ENCODE data around the gene CD19. TPM values are rescaled to one million over a fixed set of nuclear protein-coding genes. Genes with fewer than 3 reads are reported as not detected.

The CD19 gene
- total and polyA plus RNA-seq, 2 of the 8 experiments (the other 6 are each of a cell fraction or from before 2014, with no cell fraction given), result 0.57 to 0.65 TPM

DNA sequence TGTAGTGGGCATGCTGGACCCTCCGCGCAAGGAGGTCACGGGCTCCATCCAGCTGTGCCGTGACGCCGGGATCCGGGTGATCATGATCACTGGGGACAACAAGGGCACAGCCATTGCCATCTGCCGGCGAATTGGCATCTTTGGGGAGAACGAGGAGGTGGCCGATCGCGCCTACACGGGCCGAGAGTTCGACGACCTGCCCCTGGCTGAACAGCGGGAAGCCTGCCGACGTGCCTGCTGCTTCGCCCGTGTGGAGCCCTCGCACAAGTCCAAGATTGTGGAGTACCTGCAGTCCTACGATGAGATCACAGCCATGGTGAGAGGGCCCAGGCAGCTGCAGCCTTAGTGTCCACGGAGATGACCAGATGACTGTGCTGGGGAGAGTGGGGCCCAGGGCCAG, 31.2 kb upstream of the CD19 start:
- no peak overlapping the region for H3K4me2 ChIP-seq (ENCODE audit: insufficient read depth in 1 of 2, low read depth in 2 of 2, low read length in 2 of 2)
- H3K27me3 ChIP-seq (replicated peaks in 1 of 4; ENCODE audit: control insufficient read depth in 3 of 4, extremely low read depth in 1 of 4, insufficient read depth in 3 of 4, low read length in 3 of 4), result no peaks in the 10 kb centered on the region
- H3K23me2 ChIP-seq (ENCODE audit: low read depth, low read length), result no peaks in the 10 kb centered on the region
- H2BK12ac ChIP-seq (ENCODE audit: low read depth, low read length), result 0 out of 2 replicates have a peak overlapping the region, but pooled peaks have one; percentile 17
- H3K4me3 ChIP-seq (ENCODE audit: extremely low read depth in 1 of 4, insufficient read depth in 2 of 4, low read depth in 3 of 4, low read length in 4 of 4), result no peak overlapping the region
- H2BK120ac ChIP-seq (replicated peaks; ENCODE audit: low read depth, low read length), result no peak overlapping the region
- H3K36me3 ChIP-seq (ENCODE audit: control insufficient read depth in 2 of 4, insufficient read depth in 4 of 4, low read length in 3 of 4), result no peaks in the 10 kb centered on the region; a peak in 1 of 8 replicates
- no peaks in the 10 kb centered on the region for H3K79me2 ChIP-seq (ENCODE audit: control insufficient read depth in 1 of 2, insufficient read depth in 2 of 2, low read length in 2 of 2)
- peak overlapping the region; percentile 85; the same call in 1 of the 2 replicates for H4K8ac ChIP-seq (ENCODE audit: extremely low read depth, insufficient read depth, low read length)
- H2BK20ac ChIP-seq (ENCODE audit: low read length), result 0 out of 2 replicates have a peak overlapping the region, but pooled peaks have one; percentile 48
- H4K5ac ChIP-seq (ENCODE audit: insufficient read length, low read depth, low read length), result no peak overlapping the region
- H3K18ac ChIP-seq (ENCODE audit: extremely low read depth, low read length), result no peak overlapping the region
- WGBS, 2 experiments (ENCODE audit: extremely low coverage in 1 of 2, insufficient coverage in 1 of 2, insufficient read length in 1 of 2, insufficient replicate concordance in 2 of 2, low coverage in 1 of 2, low lambda C conversion rate in 2 of 2, missing lambda C conversion rate in 1 of 2), result 96% methylated on average over 18 of the region's 25 CpGs; no CpG with 5 or more reads in 1 of the 2 experiments
- no peak overlapping the region for H4K91ac ChIP-seq (replicated peaks; ENCODE audit: insufficient read length, low read length)
- 0 out of 2 replicates have a peak overlapping the region, but pooled peaks have one; percentile 45 for H3K27ac ChIP-seq (ENCODE audit: low read depth, low read length)
- H3K9ac ChIP-seq (replicated peaks in 1 of 4; ENCODE audit: extremely low read depth in 1 of 4, low read depth in 3 of 4, low read length in 3 of 4), result no peak overlapping the region
- H2AK5ac ChIP-seq (ENCODE audit: low read depth, low read length), result no peak overlapping the region
- POLR2A ChIA-PET (ENCODE audit: partially characterized antibody), result interaction anchor here (0.7 to 2.9 kb wide), 7 partner anchors 8 to 62 kb away, joined by 3 to 7 read pairs (median 4); no protein-coding TSS in a partner anchor
- DNase-seq (ENCODE audit: low read depth in 1 of 2, low spot score in 2 of 2) (no peak), FAIRE-seq (no peak)
- H4K20me1 ChIP-seq (replicated peaks in 1 of 2; ENCODE audit: control insufficient read depth in 1 of 2, insufficient read depth in 2 of 2, low read length in 2 of 2), result peaks cover 0 to 2% of the 10 kb centered on the region in 2 experiments
- H3K56ac ChIP-seq (replicated peaks; ENCODE audit: insufficient read length, low read depth, low read length), result no peak overlapping the region
- H2BK15ac ChIP-seq (ENCODE audit: low read length), result no peak overlapping the region
- no peaks in the 10 kb centered on the region for H3K79me1 ChIP-seq (ENCODE audit: low read depth, low read length)
- H3K14ac ChIP-seq (ENCODE audit: insufficient read length), result no peak overlapping the region
- peak overlapping the region; percentile 75 for H2BK5ac ChIP-seq (ENCODE audit: low read depth, low read length)
- CTCF ChIA-PET (ENCODE audit: partially characterized antibody), result interaction anchor here (0.9 to 1.5 kb wide), 3 partner anchors 11 to 45 kb away, joined by 3 to 6 read pairs (median 4); no protein-coding TSS in a partner anchor
- H3K4ac ChIP-seq (replicated peaks; ENCODE audit: insufficient read length, low read depth, low read length), result no peak overlapping the region
- no peaks in the 10 kb centered on the region for H3K9me3 ChIP-seq (ENCODE audit: insufficient read depth in 2 of 2, low read depth in 1 of 2, low read length in 1 of 2)
- no peaks in the 10 kb centered on the region; a peak in 1 of 7 replicates for H3K4me1 ChIP-seq (replicated peaks in 1 of 4; ENCODE audit: control insufficient read depth in 3 of 4, insufficient read depth in 4 of 4, low read length in 3 of 4)
- H2AFZ ChIP-seq (ENCODE audit: low read length), result no peak overlapping the region
- no peak overlapping the region for H3K23ac ChIP-seq (ENCODE audit: insufficient read length)
- TF ChIP-seq BCL11A (IDR thresholded peaks at IDR 0.05; ENCODE audit: low read depth in 2 of 2, low read length in 2 of 2), result no peak
- no peak for TF ChIP-seq POLR2AphosphoS5 (IDR thresholded peaks at IDR 0.05; ENCODE audit: low read depth, low read length)
- TF ChIP-seq KDM5A (IDR thresholded peaks at IDR 0.05; ENCODE audit: low read length), result no peak
- no peak for TF ChIP-seq CHD1 (IDR thresholded peaks at IDR 0.05; ENCODE audit: low read depth, low read length)
- no peak for TF ChIP-seq SP4 (IDR thresholded peaks at IDR 0.05; ENCODE audit: low read length)
- no peak for TF ChIP-seq TEAD4 (IDR thresholded peaks at IDR 0.05; ENCODE audit: low read depth, low read length)
- no peak for TF ChIP-seq RFX5 (IDR thresholded peaks at IDR 0.05; ENCODE audit: borderline replicate concordance, low read depth, low read length)
- no peak for TF ChIP-seq KDM4A (IDR thresholded peaks at IDR 0.05; ENCODE audit: low read depth, low read length, severe bottlenecking)
- no peak for TF ChIP-seq RNF2 (IDR thresholded peaks at IDR 0.05; ENCODE audit: borderline replicate concordance, low read depth, low read length, missing control alignments, poor library complexity, severe bottlenecking)
- TF ChIP-seq GABPA (IDR thresholded peaks at IDR 0.05; ENCODE audit: borderline replicate concordance, insufficient read depth, low read length), result no peak
- no peak for TF ChIP-seq KDM1A (IDR thresholded peaks at IDR 0.05; ENCODE audit: borderline replicate concordance, low read length)
- TF ChIP-seq SUZ12 (IDR thresholded peaks at IDR 0.05; ENCODE audit: low read length), result no peak
- no peak for TF ChIP-seq CREB1 (IDR thresholded peaks at IDR 0.05)
- TF ChIP-seq SIRT6 (IDR thresholded peaks at IDR 0.05; ENCODE audit: low read length), result no peak

All from H1 (cell line).